Measurements from ENCODE around the gene TPO.

DNA sequence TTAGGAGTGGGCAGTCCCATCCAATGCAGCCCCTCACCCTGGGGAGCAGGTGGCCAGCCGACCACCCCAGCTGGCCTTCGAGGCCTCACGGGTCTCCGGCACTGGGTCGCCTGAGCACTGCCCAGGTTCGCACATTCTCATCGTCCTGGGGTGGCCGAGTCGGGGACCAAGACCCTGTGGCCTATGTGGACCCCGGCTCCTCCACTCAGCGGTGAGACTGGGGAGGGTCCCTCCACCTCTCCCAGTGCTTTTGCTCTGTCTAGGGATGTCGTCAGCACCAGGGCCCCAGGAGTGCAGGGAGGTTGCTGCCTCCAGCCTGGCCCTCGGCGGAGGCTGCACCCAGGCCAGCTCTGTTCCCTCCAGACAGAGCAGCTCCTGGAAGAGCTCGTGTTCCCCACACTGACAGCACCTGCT, 89.6 kb downstream of the TPO start:
- TF ChIP-seq, protein P1, sequence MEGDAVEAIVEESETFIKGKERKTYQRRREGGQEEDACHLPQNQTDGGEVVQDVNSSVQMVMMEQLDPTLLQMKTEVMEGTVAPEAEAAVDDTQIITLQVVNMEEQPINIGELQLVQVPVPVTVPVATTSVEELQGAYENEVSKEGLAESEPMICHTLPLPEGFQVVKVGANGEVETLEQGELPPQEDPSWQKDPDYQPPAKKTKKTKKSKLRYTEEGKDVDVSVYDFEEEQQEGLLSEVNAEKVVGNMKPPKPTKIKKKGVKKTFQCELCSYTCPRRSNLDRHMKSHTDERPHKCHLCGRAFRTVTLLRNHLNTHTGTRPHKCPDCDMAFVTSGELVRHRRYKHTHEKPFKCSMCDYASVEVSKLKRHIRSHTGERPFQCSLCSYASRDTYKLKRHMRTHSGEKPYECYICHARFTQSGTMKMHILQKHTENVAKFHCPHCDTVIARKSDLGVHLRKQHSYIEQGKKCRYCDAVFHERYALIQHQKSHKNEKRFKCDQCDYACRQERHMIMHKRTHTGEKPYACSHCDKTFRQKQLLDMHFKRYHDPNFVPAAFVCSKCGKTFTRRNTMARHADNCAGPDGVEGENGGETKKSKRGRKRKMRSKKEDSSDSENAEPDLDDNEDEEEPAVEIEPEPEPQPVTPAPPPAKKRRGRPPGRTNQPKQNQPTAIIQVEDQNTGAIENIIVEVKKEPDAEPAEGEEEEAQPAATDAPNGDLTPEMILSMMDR (IDR thresholded peaks at IDR 0.05): no peak
- no peak for TF ChIP-seq POLR2A (IDR thresholded peaks at IDR 0.05)

Data from Peyer's patch (tissue), 4 donors.